GM18507 (cell line): Measurements from ENCODE around the gene ZNF778.
A peak's percentile ranks its signal among the peaks of the same experiment; 100 is the strongest.
"Not testable (repeated sequence)": the region's sequence is repeated elsewhere in the genome, so short reads cannot be mapped to it uniquely, and the experiment has no call there.

ENCODE experiments used
- DNase-seq: peaks from one replicate; pipeline ENCODE4 v3.0.0; 2011; ENCODE audit warnings: low read depth; ENCODE audit not compliant: insufficient read length; ENCODE audit errors: extremely low spot score
- FAIRE-seq: peaks from 2 replicates; lab custom pipeline; 2011; peaks lifted over from hg19 to GRCh38; lab: Jason Lieb, UNC

The ZNF778 gene

DNA sequence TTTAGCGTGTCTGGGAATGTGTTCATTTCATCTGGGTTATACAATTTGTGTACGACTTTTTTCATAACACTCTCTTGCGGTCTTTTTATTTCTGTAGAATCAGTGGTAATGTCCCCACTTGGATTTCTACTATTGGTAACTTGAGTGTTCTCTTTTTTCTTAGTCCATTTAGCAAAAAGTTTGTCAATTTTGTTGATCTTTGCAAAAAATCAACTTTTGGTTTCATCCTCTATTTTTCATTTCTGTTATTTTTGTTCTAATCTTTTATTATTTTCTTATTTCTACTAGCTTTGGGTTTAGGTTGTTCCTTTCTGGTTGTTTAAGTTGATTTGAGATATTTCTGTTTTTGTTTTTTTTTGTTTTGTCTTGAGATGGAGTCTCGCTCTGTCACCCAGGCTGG is 9.5 kb upstream of the ZNF778 start:
- FAIRE-seq (no peak), DNase-seq (no peak)

DNA sequence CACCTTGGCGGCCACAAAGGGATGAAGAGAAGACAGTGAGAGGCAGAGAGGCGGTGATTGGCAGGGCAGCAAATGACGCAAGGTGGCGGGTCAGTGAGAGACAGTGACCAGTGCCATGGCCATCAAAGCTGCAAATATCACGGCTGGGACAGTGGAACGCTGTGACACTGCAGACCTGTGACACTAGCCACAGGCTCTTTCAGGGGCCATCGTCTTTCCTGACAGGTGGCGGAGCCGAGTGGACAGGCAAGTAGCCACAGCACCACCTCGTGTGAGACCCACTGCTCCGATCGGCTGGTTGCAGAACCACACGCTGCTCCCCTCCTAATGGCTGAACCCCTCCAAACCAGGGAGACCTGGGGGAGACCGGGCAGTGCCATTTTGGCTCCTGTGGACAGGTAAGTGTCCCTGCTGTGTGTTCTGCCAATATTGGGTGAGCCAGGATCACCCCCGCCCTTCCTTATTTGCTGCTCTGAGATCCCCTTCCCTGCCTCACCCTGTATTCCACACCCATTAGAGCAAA is 7.9 kb upstream of the ZNF778 start:
- no peak for FAIRE-seq
- DNase-seq = no peak

DNA sequence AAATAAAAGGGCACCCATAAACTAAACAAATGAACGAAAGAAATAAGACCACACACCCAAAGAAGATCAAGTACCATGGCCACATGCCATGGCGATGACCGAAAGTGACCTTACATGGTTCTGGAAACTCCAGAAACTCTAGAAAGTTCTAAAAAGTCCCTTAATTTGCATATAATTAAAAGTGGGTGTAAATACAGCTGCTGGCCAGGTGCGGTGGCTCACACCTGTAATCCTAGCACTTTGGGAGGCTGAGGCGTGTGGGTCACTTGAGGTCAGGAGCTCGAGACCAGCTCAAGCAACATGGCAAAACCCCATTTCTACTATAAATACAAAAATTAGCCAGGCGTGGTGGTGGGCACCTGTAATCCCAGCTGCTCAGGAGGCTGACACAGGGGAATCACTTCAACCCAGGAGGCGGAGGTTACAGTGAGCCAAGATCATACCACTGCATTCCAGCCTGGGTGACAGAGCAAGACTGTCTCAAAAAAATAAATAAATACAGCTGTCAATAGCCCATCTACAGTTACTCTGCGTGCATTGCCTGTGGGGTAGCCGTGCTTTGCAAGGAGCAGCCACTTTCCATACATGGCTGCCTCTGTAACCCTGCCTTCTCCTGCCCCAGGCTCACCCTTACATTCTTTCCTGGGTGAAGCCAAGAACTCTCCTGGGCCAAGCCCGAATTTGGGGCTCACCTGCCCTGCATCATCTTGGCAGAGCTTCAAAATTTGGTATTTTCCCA is 7.2 kb upstream of the ZNF778 start:
- DNase-seq (no peak), FAIRE-seq (no peak)

DNA sequence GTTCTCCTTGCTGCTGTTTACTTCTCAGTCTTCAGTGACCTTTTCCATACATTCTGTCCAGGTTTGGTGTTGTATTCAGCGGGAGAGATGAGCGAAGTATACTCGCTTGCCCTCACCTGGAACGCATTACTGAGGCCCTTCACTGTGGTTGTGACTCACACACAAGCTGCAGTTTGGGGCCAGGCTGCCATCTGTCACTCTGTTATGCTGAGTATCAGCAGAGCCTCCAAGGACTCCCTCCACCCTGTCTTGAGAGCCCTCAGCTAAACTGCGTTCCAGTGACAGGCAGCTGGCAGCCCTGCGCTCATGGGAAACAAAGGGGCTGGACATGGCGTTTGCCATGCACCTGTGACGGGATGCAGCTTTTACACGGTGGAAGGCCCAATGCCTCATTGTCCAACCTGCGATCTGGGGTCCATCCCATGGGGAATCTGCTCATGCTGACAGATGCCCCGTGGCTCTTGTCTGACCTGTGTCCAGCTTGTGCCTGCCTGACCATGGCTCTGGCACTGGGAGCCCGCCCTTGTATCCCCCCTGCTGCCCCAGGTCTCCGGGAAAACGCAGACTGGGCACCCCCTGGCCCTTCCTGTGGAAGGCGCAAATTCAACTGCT is 6.5 kb upstream of the ZNF778 start:
- DNase-seq (no peak), FAIRE-seq (no peak)

DNA sequence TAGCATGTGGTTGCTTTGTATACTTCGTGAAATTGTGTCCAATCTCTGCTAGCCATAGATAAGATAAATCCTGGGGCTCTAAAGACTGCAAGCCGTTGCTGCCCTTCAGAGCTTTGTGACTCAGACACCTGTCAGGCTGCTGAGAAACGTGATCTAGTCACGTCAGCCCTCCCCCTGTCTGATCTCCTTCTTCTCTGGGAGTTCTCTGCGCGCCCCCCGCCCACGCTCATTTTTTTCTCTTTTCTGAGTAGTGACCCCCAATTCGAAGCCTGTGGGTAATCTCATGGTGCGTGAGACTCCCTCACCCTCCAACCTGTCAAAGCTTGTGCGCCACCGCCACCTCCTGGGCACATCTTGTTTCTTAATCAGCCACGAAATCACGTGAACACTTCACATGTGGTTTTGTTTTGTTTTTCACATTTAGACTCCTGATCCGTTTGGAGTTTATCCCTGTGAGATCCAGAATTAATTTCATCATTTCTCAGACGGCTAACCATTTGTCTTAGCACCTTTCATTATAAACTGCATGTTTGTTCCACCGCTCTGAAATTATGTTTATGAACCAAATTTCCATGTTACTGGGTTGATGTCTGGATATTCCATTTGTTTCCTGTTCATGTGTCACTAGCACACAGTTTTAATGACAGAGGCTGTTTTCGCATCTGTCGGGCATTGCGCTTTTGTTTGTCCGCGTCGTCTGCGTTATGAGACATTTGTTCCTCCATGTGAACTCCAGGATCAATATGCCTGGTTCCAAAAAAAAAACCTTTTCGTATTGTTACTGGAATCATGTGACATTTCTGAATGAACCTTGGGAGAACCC is 977 bp upstream of the ZNF778 start:
- peak; percentile 87 for FAIRE-seq
- peak; percentile 62 for DNase-seq

DNA sequence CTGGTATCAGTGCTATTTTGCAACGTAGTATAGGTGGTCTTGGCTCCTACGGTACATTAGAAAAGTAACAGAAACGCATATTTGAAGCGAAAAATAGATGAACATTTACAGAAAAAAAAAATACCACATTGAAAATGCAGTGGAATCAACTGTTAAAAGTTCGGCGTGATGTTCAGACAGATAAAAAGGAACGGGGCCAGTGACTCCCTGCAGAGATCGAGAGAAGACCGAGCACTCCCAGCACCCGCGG is 440 bp upstream of the ZNF778 start:
- FAIRE-seq = no peak

DNA sequence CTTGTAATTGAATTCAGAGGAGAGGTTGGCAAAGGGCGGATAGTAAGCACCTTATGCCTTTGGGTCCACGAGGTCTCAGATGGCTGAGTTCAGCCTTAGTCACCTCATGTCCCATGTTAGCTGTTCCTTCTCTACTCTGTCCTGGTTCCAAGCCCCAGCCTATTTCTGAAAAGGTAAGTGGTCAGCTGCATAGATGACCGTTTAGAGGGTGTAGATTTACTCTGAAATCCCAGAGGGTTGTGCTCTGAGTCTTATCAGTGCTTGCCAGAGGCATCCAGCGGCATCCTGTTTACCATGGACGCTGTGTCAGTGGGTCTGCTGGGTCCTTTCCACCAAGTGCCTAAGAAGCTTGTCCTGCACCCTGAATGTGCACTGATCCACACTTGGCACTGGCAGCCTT is 1.9 kb downstream of the ZNF778 start:
- FAIRE-seq = no peak
- DNase-seq = no peak

More for the DNA sequence above, 440 bp upstream of the ZNF778 start:
- no peak for DNase-seq

DNA sequence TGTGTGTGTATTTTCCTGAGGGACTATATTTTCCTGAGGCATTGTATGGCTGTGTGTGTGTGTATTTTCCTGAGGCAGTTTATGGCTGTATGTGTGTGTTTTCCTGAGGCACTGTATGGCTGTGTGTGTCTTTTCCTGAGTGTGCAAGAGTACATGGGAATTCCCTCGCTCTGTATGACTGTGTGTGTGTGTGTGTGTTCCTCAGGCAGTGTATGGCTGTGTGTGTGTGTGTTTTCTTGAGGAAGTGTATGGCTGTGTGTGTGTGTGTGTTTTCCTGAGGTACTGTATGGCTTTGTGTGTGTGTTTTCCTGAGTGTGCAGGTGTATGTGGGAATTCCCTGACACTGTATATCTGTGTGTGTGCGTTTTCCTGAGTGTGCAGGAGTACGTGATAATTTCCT is 4.1 kb downstream of the ZNF778 start:
- DNase-seq (no peak), FAIRE-seq (no peak)

DNA sequence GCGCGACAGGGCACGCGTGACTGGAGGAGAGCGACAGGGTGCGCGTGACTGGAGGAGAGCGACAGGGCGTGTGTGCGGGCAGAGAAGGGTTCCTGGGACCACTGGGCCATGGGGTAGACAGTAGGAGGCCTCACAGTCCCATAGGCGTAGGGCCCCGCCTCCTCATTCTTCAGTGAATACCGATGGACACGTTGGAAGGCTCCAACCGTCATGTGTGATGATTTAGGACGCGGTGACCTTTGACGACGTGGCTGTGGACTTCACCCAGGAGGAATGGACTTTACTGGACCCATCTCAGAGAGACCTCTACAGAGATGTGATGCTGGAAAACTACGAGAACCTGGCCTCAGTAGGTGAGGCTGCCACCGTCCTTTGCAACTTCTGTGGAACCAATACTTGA is 5.4 kb downstream of the ZNF778 start:
- FAIRE-seq (no peak), DNase-seq (no peak)

DNA sequence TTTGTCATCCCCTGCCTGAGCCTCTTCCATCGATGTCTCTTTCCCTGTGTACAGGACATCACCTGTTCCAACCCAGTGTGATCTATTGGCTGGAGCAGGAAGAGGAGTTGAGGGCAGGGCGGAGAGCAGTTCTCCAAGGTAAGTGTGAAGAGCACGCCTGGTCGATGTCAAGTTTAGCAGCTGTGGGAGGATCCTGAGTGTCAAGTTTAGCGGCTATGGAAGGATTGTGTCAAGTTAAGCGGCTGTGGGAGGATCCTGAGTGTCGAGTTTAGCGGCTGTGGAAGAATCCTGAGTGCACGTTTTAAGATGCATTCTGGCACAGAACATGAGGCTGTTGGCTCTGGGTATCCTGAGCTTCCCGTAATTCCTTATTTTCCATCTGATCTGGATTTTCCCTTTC is 7.2 kb downstream of the ZNF778 start:
- no peak for DNase-seq
- FAIRE-seq = no peak

DNA sequence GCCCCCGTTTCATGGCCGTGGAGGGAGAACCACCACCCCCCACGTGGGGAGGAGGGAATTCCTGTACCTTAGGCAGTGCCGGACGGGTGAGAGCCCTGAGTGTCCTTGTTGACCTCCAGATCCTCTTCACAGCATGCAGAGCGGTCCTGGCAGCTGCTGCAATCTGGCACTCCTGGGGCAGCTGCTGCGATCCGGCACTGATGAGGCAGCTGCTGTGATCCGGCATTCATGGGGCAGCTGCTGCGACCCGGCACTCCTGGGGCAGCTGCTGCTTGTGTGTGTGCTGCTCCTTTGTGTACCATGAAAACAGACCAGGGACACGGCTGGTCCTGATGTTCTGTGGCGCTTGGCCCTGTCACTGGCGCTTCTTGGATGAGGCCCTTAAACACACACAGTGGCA is 12.8 kb downstream of the ZNF778 start:
- no peak for DNase-seq
- FAIRE-seq = no peak

DNA sequence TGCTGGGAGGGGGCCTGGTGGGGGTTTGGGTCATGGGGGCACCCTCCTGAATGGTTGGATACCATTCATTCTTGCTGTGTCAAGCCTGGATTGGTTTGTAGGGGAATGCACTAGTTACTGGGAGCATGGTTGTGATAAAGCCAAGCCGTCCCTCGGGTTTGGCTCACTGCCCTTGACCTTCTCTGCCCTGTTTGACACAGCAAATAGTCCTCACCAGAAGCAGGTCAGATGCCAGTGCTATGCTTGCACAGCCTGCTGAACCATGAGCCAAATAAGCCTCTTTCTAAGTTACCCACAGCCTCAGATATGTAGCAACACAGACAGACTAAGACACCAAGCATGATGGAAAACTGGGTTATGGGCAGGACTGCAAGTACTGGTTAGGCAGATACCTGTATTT is 14.6 kb downstream of the ZNF778 start:
- FAIRE-seq (no peak), DNase-seq (no peak)

DNA sequence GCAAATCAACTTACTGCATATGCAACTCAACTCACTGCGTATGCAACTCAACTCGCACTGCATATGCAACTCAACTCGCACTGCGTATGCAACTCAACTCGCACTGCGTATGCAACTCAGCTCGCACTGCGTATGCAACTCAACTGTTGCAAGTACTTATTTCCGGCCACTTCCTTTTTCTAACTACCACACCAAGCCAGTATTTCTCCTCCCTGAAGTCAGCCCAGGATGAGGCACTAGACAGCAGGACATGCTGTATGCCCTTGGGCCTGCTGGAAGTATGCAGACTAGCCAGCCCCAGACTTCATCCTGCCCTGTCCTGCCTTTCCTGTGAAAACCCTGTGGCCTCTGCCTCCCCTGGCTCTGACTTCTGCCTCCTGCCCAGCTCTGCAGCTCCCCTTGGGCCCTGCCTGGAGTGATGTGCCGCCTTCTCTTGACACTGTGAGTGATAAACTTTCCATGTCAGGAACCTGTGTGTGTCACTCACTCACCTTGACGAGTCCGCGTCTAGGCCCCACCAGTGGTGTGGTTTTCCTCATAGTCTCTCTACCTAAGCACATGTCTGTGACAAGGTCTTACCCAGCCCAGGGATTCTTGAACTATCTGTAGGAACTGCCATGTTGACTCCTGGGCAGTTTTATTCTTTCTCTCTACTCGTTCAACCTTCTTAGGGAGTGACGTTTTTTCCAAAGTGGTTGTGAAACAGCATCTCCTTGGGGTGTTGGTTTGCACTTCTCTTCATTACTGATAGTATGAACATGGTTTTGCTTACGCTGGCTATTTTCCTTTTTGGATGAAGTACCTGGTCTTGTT is 16.4 kb downstream of the ZNF778 start:
- FAIRE-seq = no peak
- DNase-seq = no peak

DNA sequence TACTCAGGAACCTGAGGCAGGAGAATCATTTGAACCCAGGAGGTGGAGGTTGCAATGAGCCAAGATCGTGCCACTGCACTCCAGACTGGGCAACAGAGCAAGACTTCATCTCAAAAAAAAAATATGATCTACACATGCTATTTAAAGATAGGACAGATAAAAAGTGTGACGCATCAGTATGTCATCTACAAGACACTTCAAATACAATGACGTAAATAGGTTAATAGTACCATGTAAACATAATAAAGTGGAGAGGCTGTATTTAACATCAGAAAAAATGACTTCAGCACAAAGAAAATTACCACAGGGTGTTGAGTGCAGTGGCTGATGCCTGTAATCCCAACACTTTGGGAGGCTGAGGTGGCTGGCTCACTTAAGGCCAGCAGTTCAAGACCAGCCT is 20.2 kb downstream of the ZNF778 start:
- FAIRE-seq = no peak
- no peak for DNase-seq

DNA sequence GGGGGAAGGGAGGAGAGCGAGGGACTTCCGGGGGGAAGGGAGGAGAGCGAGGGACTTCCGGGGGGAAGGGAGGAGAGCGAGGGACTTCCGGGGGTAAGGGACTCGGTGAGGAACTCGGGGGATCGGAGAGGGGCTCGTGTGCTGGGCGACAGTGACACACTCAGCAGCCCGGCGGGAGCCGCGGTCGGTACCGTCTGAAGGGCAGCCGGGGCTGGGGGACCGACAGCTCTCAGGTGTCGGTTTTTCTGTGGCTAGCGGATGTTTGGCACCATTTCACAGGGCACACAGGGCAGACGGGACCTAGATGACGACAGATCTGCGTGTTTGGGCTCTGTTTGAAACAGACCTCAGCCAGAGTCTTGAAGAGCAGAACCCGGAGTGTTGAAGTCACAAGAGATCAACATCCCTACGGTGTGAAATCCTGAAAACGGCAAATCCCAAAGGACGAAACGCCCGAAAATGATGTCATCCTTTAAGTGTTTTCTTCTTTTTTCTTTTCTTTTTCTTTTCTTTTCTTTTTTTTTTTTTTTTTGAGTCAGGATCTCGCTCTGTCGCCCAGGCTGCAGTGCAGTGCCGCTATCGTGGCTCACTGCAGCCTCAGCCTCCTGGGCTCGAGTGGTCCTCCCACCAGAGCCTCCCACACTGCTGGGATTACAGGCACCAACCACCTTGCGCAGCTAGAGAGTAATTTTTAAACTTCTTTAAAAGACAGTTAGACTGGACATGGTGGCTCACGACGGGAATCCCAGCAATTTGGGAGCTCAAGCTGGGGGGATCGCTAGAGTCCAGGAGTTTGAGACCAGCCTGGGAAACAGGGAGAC is 23.9 kb downstream of the ZNF778 start:
- FAIRE-seq (peak; percentile 5), DNase-seq (peak; percentile 53)

DNA sequence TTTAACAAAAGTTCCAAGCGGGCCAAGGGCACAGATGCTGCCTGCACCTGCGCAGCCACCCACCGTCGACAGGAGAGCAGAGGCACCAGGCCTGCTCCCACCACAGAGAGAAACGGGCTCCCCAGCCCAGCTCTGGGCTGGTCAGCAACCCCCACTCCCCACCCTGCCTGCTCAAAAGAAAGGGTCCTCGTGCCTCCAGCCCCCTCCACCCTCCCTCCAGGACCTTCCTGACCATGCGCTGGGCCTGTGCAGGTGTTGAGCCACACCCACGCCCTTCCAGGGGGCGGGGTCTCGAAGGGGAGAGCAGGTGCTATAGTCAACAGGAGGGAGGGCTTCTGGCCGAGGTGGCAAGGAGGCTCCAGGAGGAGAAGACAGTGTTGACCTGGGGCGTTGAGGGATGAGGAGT is 25.3 kb downstream of the ZNF778 start:
- FAIRE-seq (no peak), DNase-seq (no peak)

DNA sequence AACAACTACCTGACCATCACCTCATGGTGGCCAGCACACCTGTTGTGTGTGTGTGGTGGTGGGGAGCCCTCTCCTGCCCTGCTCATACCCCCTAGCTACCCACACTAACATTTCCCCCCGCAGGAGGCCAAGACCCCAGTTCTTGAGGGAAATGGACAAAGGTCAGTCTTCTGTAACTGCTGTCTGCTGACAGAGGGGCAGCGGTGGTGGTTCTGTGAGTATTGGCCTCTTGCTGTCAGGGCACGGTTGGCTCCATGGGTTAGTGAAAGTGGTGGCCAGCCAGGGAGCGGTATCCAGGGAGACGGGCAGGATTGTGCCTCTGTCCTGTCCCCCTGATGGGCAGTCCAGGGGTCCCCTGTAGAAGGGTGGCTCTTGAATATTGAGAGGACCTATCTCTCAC is 26.2 kb downstream of the ZNF778 start:
- FAIRE-seq (no peak), DNase-seq (no peak)

DNA sequence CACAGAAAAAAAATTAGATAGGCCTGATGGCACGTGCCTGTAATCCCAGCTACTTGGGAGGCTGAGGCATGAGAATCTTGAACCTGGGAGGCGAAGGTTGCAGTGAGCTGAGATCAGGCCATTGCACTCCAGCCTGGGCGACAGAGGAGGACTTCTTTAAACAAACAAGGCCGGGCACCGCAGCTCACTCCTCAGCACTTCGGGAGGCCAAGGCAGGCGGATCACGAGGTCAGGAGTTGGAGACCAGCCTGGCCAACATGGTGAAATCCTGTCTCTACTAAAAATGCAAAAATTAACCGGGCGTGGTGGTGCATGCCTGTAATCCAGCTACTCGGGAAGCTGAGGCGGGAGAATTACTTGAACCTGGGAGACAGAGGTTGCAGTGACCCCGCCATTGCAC is 26.8 kb downstream of the ZNF778 start:
- DNase-seq, FAIRE-seq: not testable (repeated sequence)

DNA sequence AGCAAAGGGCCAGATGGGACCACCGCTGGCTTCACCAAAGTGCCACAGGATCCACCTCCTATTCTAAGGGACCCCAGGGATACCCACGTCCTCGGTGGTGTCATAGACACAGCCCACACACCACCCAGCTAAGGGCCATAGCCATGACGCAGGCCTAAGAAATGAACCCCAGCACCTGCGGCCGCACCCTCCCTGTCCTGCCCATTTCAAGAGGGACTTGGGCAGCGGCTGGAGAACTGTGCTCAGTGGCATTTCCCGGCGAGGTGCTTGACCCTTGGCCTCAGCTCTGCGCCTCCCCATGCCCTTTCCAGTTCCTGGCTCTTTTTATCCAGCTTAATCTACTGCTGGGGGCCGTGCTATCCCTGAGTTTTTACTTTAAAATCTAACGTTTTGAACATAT is 27.3 kb downstream of the ZNF778 start:
- DNase-seq = no peak
- no peak for FAIRE-seq
